Sigmoid colon (tissue), 7 donors: ENCODE results near the gene CYP2A7. TPM values are rescaled to one million over a fixed set of nuclear protein-coding genes. Genes with fewer than 3 reads are reported as not detected.
"Not testable (repeated sequence)": the region's sequence is repeated elsewhere in the genome, so short reads cannot be mapped to it uniquely, and the experiment has no call there.

Experiments
- DNase-seq: peaks from one replicate; pipeline ENCODE4 v3.0.0-alpha.2; 2019
- H3K27ac ChIP-seq, 4 donors: fragments of 200-600 bp; sonication (generic); one replicate each; pipeline ENCODE4 v1.5.1; 2016 to 2019; ENCODE audit warnings: mild to moderate bottlenecking in 1 of 4
- H3K27me3 ChIP-seq, 3 donors: fragments of 200-600 bp; sonication (generic); one replicate each; pipeline ENCODE4 v1.5.1; 2019; ENCODE audit warnings: mild to moderate bottlenecking in 1 of 3
- H3K36me3 ChIP-seq, 4 donors: fragments of 200-600 bp; sonication (generic); one replicate each; pipeline ENCODE4 v1.5.1; 2016 to 2019
- H3K4me1 ChIP-seq, 4 donors: fragments of 200-600 bp; sonication (generic); one replicate each; pipeline ENCODE4 v1.5.1; 2017 to 2019
- H3K4me3 ChIP-seq, 4 donors: fragments of 200-600 bp; sonication (generic); one replicate each; pipeline ENCODE4 v1.5.1; 2017 to 2019; ENCODE audit warnings: mild to moderate bottlenecking in 2 of 4, moderate library complexity in 1 of 4
- H3K9me3 ChIP-seq, 4 donors: fragments of 200-600 bp in 3 of 4; sonication (generic) in 3 of 4; one replicate each; pipeline versions ENCODE4 v1.5.1 to v1.6.1; 2013 to 2019
- EP300 ChIP-seq, 4 donors: sonication (generic); formaldehyde crosslinking; IDR thresholded peaks; one replicate each; pipeline ENCODE4 v1.6.1; 2017; ENCODE audit warnings: antibody characterized with exemption in 4 of 4
- POLR2A ChIP-seq, 2 donors: fragments of 450-650 bp; IDR thresholded peaks; one replicate each; pipeline ENCODE4 v1.6.1; 2016; ENCODE audit warnings: antibody characterized with exemption in 2 of 2, mild to moderate bottlenecking in 2 of 2, moderate library complexity in 2 of 2
- POLR2AphosphoS5 ChIP-seq, 4 donors: sonication (generic); formaldehyde crosslinking; IDR thresholded peaks; one replicate each; pipeline ENCODE4 v1.6.1; 2017; ENCODE audit warnings: antibody characterized with exemption in 4 of 4
- WGBS, 2 donors: extraction: QIAGEN DNeasy Blood & Tissue Kit; methylation state at CpG; one replicate each; pipeline ENCODE4 v1.1.7; 2013; 5-methylcytosine and 5-hydroxymethylcytosine counted together
- intact Hi-C: fragments of 100-400 bp; cut with DNase I; formaldehyde crosslinking; loops from one replicate; pipeline ENCODE4 v1.15.1; 2023
- polyA plus RNA-seq, 3 donors: library from polyadenylated mRNA; stranded (reverse); fragments of 200-250 nt; gene quantifications; one replicate each; pipeline ENCODE4 v1.2.3, GENCODE V29; 2013
- total RNA-seq, 4 donors: library from RNA; depleted of rRNA; stranded (reverse); fragments of >200 nt; gene quantifications; one replicate each; pipeline ENCODE4 v1.1.0, GENCODE V29; 2016
- TF ChIP-seq, protein P1 (sequence below), 4 experiments: fragments of 450-650 bp in 3 of 4; fragments of 200-600 bp in 1 of 4; IDR thresholded peaks; one replicate each; pipeline ENCODE4 v1.5.1; 2016 to 2019; ENCODE audit warnings: antibody characterized with exemption in 4 of 4, mild to moderate bottlenecking in 3 of 4, moderate library complexity in 2 of 4
- donor health status: healthy with polysubstance abuse.
- donor health status: Bipolar disorder and iron deficiency.
- donor health status: healthy.

The CYP2A7 gene
- total and polyA plus RNA-seq, 7 donors = 0.36 TPM; not detected in 6

DNA sequence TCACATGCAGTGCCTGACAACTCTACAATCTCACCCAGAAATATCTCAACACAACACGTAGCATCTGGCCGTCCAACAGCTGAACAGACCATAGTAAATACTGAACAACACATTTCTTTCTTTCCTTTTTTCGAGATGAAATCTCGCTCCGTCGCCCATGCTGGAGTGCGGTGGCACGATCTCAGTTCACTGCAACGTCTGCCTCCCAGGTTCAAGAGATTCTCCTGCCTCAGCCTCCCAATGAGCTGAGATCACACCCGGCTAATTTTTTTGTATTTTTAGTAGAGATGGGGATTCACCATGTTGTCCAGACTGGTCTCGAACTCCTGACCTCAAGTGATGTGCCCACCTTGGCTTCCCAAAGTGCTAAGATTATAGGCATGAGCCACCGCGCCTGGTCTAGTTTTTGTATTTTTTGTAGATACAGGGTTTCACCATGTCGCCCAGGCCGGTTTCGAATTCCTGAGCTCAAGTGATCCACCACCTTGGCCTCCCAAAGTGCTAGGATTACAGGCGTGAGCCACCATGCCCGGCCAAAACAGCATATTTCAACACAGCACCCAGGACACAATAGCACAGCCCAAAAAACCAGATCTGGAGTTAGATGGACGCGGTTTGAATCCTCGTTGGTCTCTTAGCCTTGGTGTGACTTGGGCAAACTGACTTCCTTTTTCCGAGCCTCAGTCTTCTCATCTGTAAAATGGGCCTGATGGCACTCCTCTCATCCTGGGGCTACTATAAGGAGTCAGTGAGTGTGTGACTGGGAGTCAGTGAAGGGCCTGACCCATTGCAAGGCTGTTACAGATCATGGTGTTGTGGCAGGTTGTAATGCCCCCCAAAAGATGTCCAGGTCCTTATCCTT, 54.4 kb downstream of the CYP2A7 start:
- WGBS, 2 donors = 96 to 97% methylated on average over 22 of the region's 22 CpGs
- H3K27ac ChIP-seq = no peak overlapping the region
- DNase-seq = no peak
- no peak overlapping the region for H3K4me3 ChIP-seq
- intact Hi-C loops = no loop called here
- H3K27me3 ChIP-seq = no peaks in the 10 kb centered on the region
- TF ChIP-seq, protein P1, sequence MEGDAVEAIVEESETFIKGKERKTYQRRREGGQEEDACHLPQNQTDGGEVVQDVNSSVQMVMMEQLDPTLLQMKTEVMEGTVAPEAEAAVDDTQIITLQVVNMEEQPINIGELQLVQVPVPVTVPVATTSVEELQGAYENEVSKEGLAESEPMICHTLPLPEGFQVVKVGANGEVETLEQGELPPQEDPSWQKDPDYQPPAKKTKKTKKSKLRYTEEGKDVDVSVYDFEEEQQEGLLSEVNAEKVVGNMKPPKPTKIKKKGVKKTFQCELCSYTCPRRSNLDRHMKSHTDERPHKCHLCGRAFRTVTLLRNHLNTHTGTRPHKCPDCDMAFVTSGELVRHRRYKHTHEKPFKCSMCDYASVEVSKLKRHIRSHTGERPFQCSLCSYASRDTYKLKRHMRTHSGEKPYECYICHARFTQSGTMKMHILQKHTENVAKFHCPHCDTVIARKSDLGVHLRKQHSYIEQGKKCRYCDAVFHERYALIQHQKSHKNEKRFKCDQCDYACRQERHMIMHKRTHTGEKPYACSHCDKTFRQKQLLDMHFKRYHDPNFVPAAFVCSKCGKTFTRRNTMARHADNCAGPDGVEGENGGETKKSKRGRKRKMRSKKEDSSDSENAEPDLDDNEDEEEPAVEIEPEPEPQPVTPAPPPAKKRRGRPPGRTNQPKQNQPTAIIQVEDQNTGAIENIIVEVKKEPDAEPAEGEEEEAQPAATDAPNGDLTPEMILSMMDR (IDR thresholded peaks at IDR 0.05) = no peak
- TF ChIP-seq POLR2A (IDR thresholded peaks at IDR 0.05) (no peak), POLR2AphosphoS5 (IDR thresholded peaks at IDR 0.05) (no peak), EP300 (IDR thresholded peaks at IDR 0.05) (no peak)
- peaks cover 0 to 13% (median 6%) of the 10 kb centered on the region in 4 donors for H3K36me3 ChIP-seq
- peaks cover 0 to 29% (median 15%) of the 10 kb centered on the region in 4 donors for H3K4me1 ChIP-seq
- H3K9me3 ChIP-seq = no peaks in the 10 kb centered on the region

DNA sequence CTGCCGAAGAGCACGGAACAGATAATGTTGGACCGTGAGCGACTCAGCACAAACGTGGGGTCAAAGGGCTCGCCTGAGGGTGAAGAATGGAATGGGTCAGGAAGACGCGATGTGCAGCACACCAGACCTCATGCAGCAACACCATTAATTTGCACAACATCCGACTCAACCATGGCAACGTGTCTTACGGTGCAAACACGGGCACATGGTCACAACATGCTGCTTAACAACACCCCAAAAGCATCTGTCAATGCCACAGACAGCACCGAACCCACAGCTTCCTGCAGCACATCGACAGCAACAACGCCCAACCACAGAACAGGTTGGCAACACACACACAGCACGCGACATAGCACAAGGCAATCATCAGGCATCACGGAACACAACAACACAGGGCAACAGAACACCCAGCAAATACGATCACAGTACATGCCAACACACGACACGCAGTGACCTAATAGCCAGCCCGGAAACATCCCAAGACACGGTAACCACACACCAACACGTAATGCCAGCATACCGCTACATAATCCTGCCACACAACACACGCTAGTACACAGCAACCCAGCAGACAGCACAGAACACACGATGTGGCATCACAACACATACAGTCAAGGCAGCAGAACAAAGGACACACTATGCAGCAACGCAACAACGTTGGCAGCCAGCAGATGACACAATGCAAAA, 55.2 kb downstream of the CYP2A7 start:
- intact Hi-C loops, H3K27ac ChIP-seq, H3K4me3 ChIP-seq, H3K27me3 ChIP-seq, H3K9me3 ChIP-seq, DNase-seq: not testable (repeated sequence)
- H3K4me1 ChIP-seq = peaks cover 0 to 29% (median 18%) of the 10 kb centered on the region in 4 donors
- 78 to 91% methylated on average over 29 of the region's 29 CpGs for WGBS, 2 donors
- peaks cover 0 to 13% (median 6%) of the 10 kb centered on the region in 4 donors for H3K36me3 ChIP-seq

DNA sequence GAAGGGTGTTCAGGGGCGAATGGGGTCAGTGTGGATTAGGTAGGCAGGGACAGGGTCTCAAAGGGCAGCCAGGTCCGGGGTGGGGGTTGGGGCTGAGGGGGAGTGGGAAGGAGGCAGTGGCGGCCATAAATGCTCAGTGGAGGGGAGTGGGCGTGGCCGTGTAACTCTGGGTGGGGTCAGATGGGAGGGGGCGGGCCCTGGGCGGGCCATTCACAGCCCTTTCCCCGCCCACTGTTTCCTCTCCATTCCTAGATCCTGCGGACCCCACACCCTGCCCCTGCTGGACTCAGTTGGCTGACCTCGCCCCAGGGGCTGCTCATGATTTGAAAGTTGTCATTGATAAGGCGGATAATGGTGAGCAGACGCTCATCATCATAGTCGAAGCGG, 55.7 kb downstream of the CYP2A7 start:
- intact Hi-C loops, H3K9me3 ChIP-seq, DNase-seq, H3K27ac ChIP-seq, H3K27me3 ChIP-seq, H3K4me3 ChIP-seq: not testable (repeated sequence)
- peaks cover 0 to 13% (median 6%) of the 10 kb centered on the region in 4 donors for H3K36me3 ChIP-seq
- WGBS, 2 donors = 86 to 93% methylated on average over 9 to 11 of the region's 14 CpGs
- peaks cover 0 to 23% (median 15%) of the 10 kb centered on the region in 4 donors for H3K4me1 ChIP-seq

DNA sequence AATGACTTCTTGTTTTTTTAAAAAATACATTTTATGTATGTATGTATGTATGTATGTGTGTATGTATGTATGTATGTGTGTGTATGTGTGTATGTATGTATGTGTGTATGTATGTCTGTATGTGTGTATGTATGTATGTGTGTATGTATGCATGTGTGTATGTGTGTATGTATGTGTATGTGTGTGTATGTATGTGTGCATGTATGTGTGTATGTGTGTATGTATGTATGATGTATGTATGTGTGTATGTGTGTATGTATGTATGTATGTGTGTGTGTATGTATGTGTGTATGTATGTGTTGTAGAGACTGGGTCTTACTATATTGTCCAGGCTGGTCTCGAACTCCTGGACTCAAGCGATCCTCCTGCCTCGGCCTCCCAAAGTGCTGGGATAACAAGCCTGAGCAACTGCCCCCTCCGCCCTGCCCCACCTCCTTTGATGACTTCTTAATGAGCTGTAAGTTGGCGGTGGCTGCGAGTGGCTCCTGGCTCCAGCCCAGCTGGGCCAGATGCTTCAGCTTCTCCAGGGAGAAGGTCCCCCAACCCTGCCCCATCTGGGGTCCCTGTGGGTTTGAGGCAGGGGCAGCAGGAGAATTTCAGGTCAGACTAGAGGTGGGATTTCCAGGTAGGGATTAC, 56.5 kb downstream of the CYP2A7 start:
- Histone ChIP-seq H3K4me1 (peaks cover 0 to 22% (median 15%) of the 10 kb centered on the region in 4 donors), H3K36me3 (peaks cover 0 to 13% (median 6%) of the 10 kb centered on the region in 4 donors)
- H3K4me3 ChIP-seq, H3K27ac ChIP-seq, H3K27me3 ChIP-seq, H3K9me3 ChIP-seq, intact Hi-C loops, DNase-seq: not testable (repeated sequence)
- 66 to 87% methylated on average over 6 of the region's 6 CpGs for WGBS, 2 donors

Other genes with a start within 250 kb of the CYP2A7 start
- 10 to 100 TPM; 21.9 to 38.2 (median 25.0) TPM for gene NUMBL, start 191.6 kb downstream of the CYP2A7 start, total RNA-seq
- gene NUMBL, start 191.6 kb downstream of the CYP2A7 start, polyA plus RNA-seq = 10 to 100 TPM in 1 of 3 donors, 1 to 10 TPM in 2; 3.0 to 13.7 (median 9.6) TPM
- gene COQ8B, start 165.3 kb downstream of the CYP2A7 start, total RNA-seq = 10 to 100 TPM; 33.2 to 59.3 (median 39.2) TPM
- gene COQ8B, start 165.3 kb downstream of the CYP2A7 start, polyA plus RNA-seq = 10 to 100 TPM; 24.7 to 54.4 (median 27.0) TPM
- 10 to 100 TPM; 17.7 to 39.6 (median 23.1) TPM for gene ITPKC, start 165.1 kb downstream of the CYP2A7 start, total RNA-seq
- gene ITPKC, start 165.1 kb downstream of the CYP2A7 start, polyA plus RNA-seq = 10 to 100 TPM; 17.4 to 27.0 (median 25.9) TPM
- gene ACTMAP, start 131.8 kb downstream of the CYP2A7 start, total RNA-seq = 1 to 10 TPM; 1.8 to 5.3 (median 3.0) TPM
- 10 to 100 TPM in 1 of 3 donors, 1 to 10 TPM in 2; 6.0 to 11.0 (median 6.6) TPM for gene ACTMAP, start 131.8 kb downstream of the CYP2A7 start, polyA plus RNA-seq
- 10 to 100 TPM; 43.2 to 60.1 (median 54.0) TPM for gene SNRPA, start 131.0 kb downstream of the CYP2A7 start, total RNA-seq
- 10 to 100 TPM; 19.2 to 76.1 (median 37.2) TPM for gene SNRPA, start 131.0 kb downstream of the CYP2A7 start, polyA plus RNA-seq
- 10 to 100 TPM in 3 of 4 donors, 1 to 10 TPM in 1; 9.1 to 19.1 (median 15.7) TPM for gene MIA, start 106.7 kb downstream of the CYP2A7 start, total RNA-seq
- gene MIA, start 106.7 kb downstream of the CYP2A7 start, polyA plus RNA-seq = 10 to 100 TPM in 1 of 3 donors, 1 to 10 TPM in 1, not detected in 1; 2.1 to 11.3 TPM
- 10 to 100 TPM; 15.6 to 21.3 (median 19.2) TPM for gene RAB4B, start 104.0 kb downstream of the CYP2A7 start, total RNA-seq
- gene RAB4B, start 104.0 kb downstream of the CYP2A7 start, polyA plus RNA-seq = 10 to 100 TPM; 39.0 to 76.5 (median 58.3) TPM
- 100 to 1,000 TPM in 1 of 4 donors, 10 to 100 TPM in 3; 60.9 to 106 (median 87.6) TPM for gene EGLN2, start 83.0 kb downstream of the CYP2A7 start, total RNA-seq
- gene EGLN2, start 83.0 kb downstream of the CYP2A7 start, polyA plus RNA-seq = 100 to 1,000 TPM in 2 of 3 donors, 10 to 100 TPM in 1; 88.9 to 105 (median 101) TPM
- gene CYP2A6, start 31.8 kb downstream of the CYP2A7 start, total RNA-seq = 1 to 10 TPM in 1 of 4 donors, not detected in 3; 1.8 TPM
- not detected for gene CYP2A6, start 31.8 kb downstream of the CYP2A7 start, polyA plus RNA-seq
- not detected for gene CYP2B6, start 109.1 kb upstream of the CYP2A7 start, total RNA-seq
- 1 to 10 TPM; 2.7 to 5.8 (median 3.0) TPM for gene CYP2B6, start 109.1 kb upstream of the CYP2A7 start, polyA plus RNA-seq
- gene CYP2A13, start 206.2 kb upstream of the CYP2A7 start, total RNA-seq = not detected
- not detected for gene CYP2A13, start 206.2 kb upstream of the CYP2A7 start, polyA plus RNA-seq
- gene CYP2F1, start 232.2 kb upstream of the CYP2A7 start, total RNA-seq = not detected
- gene CYP2F1, start 232.2 kb upstream of the CYP2A7 start, polyA plus RNA-seq = not detected